Caco-2 (cell line): ENCODE measurements around the gene MAML1. TPM values are rescaled to one million over a fixed set of nuclear protein-coding genes. Genes with fewer than 3 reads are reported as not detected.
"Not testable (repeated sequence)": the region's sequence is repeated elsewhere in the genome, so short reads cannot be mapped to it uniquely, and the experiment has no call there.

ENCODE experiments used
- Bru-seq: library from RNA; stranded (reverse); fragments of 400-500 nt; gene quantifications from one replicate; lab custom pipeline; 2021; lab: Mats Ljungman, UMichigan
- BruChase-seq, 2 experiments: library from RNA; stranded (reverse); fragments of 400-500 nt; gene quantifications; one replicate each; lab custom pipeline; 2021; lab: Mats Ljungman, UMichigan
- BruUV-seq: library from RNA; stranded (reverse); fragments of 400-500 nt; replicated peaks from 2 replicates; lab custom pipeline; 2021; lab: Mats Ljungman, UMichigan
- CTCF ChIA-PET: fragments of 300-600 bp; sonication (Branson Sonifier 250); formaldehyde crosslinking; loops from one replicate; lab custom pipeline; 2022; ENCODE audit warnings: antibody characterized with exemption; lab: Charles Lee
- POLR2A ChIA-PET: fragments of 300-600 bp; sonication (Branson Sonifier 250); formaldehyde crosslinking; loops from one replicate; lab custom pipeline; 2022; ENCODE audit warnings: antibody characterized with exemption; lab: Charles Lee
- DNase-seq, 2 experiments: peaks; one replicate each; pipeline versions ENCODE4 v3.0.0 to v3.0.0-alpha.2; 2020 to 2022
- H3K27me3 ChIP-seq: replicated peaks from 2 replicates; pipeline ENCODE4 v1.6.0; 2011; ENCODE audit warnings: low read length; ENCODE audit not compliant: control insufficient read depth, insufficient read depth
- H3K36me3 ChIP-seq: 2 replicates; pipeline ENCODE4 v1.5.1; 2011; ENCODE audit warnings: low read length; ENCODE audit not compliant: control insufficient read depth, insufficient read depth
- H3K4me1 ChIP-seq: fragments of 250-450 bp; sonication (Bioruptor Pico); 2 replicates; pipeline ENCODE4 v1.5.1; 2020; ENCODE audit warnings: mild to moderate bottlenecking
- H3K4me3 ChIP-seq: 2 replicates; pipeline ENCODE4 v1.5.1; 2011; ENCODE audit warnings: low read depth, mild to moderate bottlenecking, control low read depth, low read length
- H3K9me3 ChIP-seq: fragments of 250-450 bp; sonication (Bioruptor Pico); 2 replicates; pipeline ENCODE4 v1.5.1; 2020; ENCODE audit warnings: mild to moderate bottlenecking, moderate library complexity
- H3K27ac Mint-ChIP-seq: one replicate; pipeline ENCODE4 v1.8.0; 2022; ENCODE audit warnings: mixed read lengths; ENCODE audit not compliant: unreplicated experiment
- H3K27me3 Mint-ChIP-seq: one replicate; pipeline ENCODE4 v1.8.0; 2022; ENCODE audit warnings: mixed read lengths; ENCODE audit not compliant: insufficient read depth, unreplicated experiment
- H3K36me3 Mint-ChIP-seq: one replicate; pipeline ENCODE4 v1.8.0; 2022; ENCODE audit warnings: mild to moderate bottlenecking, mixed read lengths; ENCODE audit not compliant: insufficient read depth, unreplicated experiment
- H3K4me1 Mint-ChIP-seq: one replicate; pipeline ENCODE4 v1.8.0; 2022; ENCODE audit warnings: low read depth, mixed read lengths; ENCODE audit not compliant: unreplicated experiment
- H3K4me3 Mint-ChIP-seq: one replicate; pipeline ENCODE4 v1.8.0; 2022; ENCODE audit warnings: mild to moderate bottlenecking, moderate library complexity, mixed read lengths; ENCODE audit not compliant: unreplicated experiment
- H3K9me3 Mint-ChIP-seq: one replicate; pipeline ENCODE4 v1.8.0; 2022; ENCODE audit warnings: mixed read lengths; ENCODE audit not compliant: unreplicated experiment
- intact Hi-C: fragments of 100-400 bp; cut with micrococcal nuclease; formaldehyde crosslinking; loops from one replicate; pipeline ENCODE4 v1.10.0; 2022; ENCODE audit not compliant: unreplicated experiment
- long read RNA-seq: library from polyadenylated mRNA; stranded (forward); transcript quantifications from one replicate; pipeline ENCODE4 v2.0.0, GENCODE V29; 2022
- total RNA-seq: library from RNA; stranded (reverse); gene quantifications from 2 replicates; pipeline ENCODE4 v1.2.3, GENCODE V29; 2022
- TF ChIP-seq, protein P1 (sequence below), 2 experiments: fragments of 200-600 bp in 1 of 2; IDR thresholded peaks; 1 replicate in 1 of 2; 2 replicates in 1 of 2; pipeline versions ENCODE4 v1.5.1 to v1.8.0; 2011 to 2022; ENCODE audit warnings: antibody characterized with exemption in 1 of 2, control low read depth in 1 of 2, inconsistent platforms in 1 of 2, low read depth in 1 of 2, low read length in 1 of 2, mild to moderate bottlenecking in 1 of 2, moderate library complexity in 1 of 2; ENCODE audit not compliant: insufficient read depth in 1 of 2, severe bottlenecking in 1 of 2, unreplicated experiment in 1 of 2

MAML1 gene, protein sequence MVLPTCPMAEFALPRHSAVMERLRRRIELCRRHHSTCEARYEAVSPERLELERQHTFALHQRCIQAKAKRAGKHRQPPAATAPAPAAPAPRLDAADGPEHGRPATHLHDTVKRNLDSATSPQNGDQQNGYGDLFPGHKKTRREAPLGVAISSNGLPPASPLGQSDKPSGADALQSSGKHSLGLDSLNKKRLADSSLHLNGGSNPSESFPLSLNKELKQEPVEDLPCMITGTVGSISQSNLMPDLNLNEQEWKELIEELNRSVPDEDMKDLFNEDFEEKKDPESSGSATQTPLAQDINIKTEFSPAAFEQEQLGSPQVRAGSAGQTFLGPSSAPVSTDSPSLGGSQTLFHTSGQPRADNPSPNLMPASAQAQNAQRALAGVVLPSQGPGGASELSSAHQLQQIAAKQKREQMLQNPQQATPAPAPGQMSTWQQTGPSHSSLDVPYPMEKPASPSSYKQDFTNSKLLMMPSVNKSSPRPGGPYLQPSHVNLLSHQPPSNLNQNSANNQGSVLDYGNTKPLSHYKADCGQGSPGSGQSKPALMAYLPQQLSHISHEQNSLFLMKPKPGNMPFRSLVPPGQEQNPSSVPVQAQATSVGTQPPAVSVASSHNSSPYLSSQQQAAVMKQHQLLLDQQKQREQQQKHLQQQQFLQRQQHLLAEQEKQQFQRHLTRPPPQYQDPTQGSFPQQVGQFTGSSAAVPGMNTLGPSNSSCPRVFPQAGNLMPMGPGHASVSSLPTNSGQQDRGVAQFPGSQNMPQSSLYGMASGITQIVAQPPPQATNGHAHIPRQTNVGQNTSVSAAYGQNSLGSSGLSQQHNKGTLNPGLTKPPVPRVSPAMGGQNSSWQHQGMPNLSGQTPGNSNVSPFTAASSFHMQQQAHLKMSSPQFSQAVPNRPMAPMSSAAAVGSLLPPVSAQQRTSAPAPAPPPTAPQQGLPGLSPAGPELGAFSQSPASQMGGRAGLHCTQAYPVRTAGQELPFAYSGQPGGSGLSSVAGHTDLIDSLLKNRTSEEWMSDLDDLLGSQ
- total RNA-seq (39.3 and 41.3 TPM in 2 replicates), Bru-seq, nascent RNA (percentile 78 among the genes with signal in this experiment), BruChase-seq, experiment 1, labeled RNA remaining after a 2-hour chase (percentile 85 among the genes with signal in this experiment), BruChase-seq, experiment 2, labeled RNA remaining after a 6-hour chase (percentile 79 among the genes with signal in this experiment)
- long read RNA-seq, full-length matches to known transcripts = 3 of 21 reads
- long read RNA-seq, partial matches to known transcripts = 1 of 21 reads
- long read RNA-seq, other reads (novel, unspliced or antisense) = 17 of 21 reads

DNA sequence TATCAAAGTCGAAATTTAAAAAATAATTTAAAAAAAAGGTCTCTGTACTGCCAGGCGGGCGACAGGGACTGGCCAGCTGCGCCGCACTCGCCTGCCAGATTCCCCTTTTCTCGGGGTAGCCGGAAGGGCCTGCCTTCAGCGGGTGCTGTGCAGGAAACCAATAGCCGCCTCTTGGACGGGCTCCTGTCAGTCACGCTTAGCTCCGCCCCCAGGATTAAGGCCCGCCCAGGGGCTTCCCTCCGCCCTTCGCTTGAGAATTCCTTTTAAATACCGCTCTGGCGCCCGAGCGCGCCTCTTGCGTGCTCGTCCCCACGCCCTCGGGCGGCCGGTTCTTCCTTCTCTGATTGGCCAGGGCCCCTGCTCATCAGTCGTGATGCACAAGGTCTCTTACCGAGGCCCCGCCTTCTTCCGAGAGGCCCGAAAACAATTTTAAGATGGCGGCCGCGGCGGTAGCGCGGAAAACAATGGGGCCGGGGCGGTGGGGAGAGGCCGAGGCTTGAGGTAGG, at the start of gene MAML1:
Gene MAML1, plus strand, starts transcription at position 411 of the 506 bp plus-strand sequence. CDS start 291 bp downstream, outside the sequence.
- ChIA-PET CTCF (interaction anchor here (0.6 to 1.6 kb wide), 4 partner anchors 47 to 109 kb away, joined by 3 to 5 read pairs (median 4); partner anchors contain the start of gene HNRNPH1), POLR2A (interaction anchor here (0.6 to 1.3 kb wide), 7 partner anchors 22 to 173 kb away, joined by 3 to 16 read pairs (median 5); partner anchors contain the start of gene HNRNPH1)
- intact Hi-C loops = loop anchor here (1.0 to 2.0 kb wide), 5 partner anchors 22 to 64 kb away; partner anchors contain the start of gene CANX
- no peaks in the 10 kb centered on the region for H3K9me3 ChIP-seq
- no peaks in the 10 kb centered on the region for H3K27me3 ChIP-seq
- Mint-ChIP-seq H3K9me3 (no peaks in the 10 kb centered on the region), H3K36me3 (peaks cover 50% of the 10 kb centered on the region), H3K4me3 (peak within 1 kb of the TSS; percentile 70), H3K4me1 (peaks cover 8% of the 10 kb centered on the region), H3K27ac (peak within 1 kb of the TSS; percentile 85), H3K27me3 (no peaks in the 10 kb centered on the region)
- BruUV-seq = no TSS peak
- TF ChIP-seq, protein P1, sequence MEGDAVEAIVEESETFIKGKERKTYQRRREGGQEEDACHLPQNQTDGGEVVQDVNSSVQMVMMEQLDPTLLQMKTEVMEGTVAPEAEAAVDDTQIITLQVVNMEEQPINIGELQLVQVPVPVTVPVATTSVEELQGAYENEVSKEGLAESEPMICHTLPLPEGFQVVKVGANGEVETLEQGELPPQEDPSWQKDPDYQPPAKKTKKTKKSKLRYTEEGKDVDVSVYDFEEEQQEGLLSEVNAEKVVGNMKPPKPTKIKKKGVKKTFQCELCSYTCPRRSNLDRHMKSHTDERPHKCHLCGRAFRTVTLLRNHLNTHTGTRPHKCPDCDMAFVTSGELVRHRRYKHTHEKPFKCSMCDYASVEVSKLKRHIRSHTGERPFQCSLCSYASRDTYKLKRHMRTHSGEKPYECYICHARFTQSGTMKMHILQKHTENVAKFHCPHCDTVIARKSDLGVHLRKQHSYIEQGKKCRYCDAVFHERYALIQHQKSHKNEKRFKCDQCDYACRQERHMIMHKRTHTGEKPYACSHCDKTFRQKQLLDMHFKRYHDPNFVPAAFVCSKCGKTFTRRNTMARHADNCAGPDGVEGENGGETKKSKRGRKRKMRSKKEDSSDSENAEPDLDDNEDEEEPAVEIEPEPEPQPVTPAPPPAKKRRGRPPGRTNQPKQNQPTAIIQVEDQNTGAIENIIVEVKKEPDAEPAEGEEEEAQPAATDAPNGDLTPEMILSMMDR (IDR thresholded peaks at IDR 0.05; ENCODE audit: insufficient read depth in 1 of 2, low read depth in 1 of 2, low read length in 1 of 2, severe bottlenecking in 1 of 2, unreplicated experiment in 1 of 2) = no peak
- H3K36me3 ChIP-seq = peaks cover 3% of the 10 kb centered on the region; the same call in 1 of the 2 replicates
- peaks cover 13% of the 10 kb centered on the region for H3K4me1 ChIP-seq
- H3K4me3 ChIP-seq = peak within 1 kb of the TSS; percentile 78
- peak; percentile 100 for DNase-seq

DNA sequence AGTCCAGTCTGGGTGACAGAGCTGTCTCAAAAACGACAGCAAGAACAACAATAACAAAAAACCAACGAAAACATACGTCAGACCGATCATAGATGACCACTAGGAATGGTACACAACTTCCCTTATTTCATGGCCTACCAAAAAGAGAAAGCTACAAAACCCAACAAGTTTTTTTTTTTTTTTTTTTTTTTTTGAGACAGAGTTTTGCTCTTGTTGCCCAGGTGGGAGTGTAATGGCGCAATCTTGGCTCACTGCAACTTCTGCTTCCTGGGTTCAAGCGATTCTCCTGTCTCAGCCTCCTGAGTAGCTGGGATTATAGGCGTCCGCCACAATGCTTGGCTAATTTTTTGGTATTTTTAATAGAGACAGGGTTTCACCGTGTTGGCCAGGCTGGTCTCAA, 43.4 kb upstream of the MAML1 start:
- H3K36me3 Mint-ChIP-seq, H3K36me3 ChIP-seq, H3K27me3 Mint-ChIP-seq, H3K4me1 ChIP-seq, H3K4me3 Mint-ChIP-seq, H3K4me1 Mint-ChIP-seq, H3K27ac Mint-ChIP-seq, DNase-seq, H3K9me3 ChIP-seq, CTCF ChIA-PET, H3K9me3 Mint-ChIP-seq, H3K27me3 ChIP-seq, intact Hi-C loops, BruUV-seq, H3K4me3 ChIP-seq: not testable (repeated sequence)
- POLR2A ChIA-PET = interaction anchor here (0.6 kb wide), 2 partner anchors 13 to 51 kb away, joined by 3 to 4 read pairs; no protein-coding TSS in a partner anchor

DNA sequence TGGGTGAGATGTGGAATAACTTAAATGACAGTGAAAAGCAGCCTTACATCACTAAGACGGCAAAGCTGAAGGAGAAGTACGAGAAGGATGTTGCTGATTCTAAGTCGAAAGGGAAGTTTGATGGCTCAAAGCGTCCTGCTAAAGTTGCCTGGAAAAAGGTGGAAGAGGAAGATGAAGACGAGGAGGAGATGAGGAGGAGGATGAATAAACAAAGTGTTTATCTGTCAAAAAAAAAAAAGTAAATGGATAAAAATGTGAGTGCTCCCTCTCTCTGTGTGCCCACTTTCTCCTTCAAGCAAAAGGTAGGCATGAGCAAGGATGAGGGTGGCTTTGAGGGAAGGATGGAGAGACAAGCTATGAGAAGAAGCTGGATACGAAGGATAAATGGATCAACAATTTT, 38.1 kb upstream of the MAML1 start:
- DNase-seq = no peak
- H3K4me1 Mint-ChIP-seq = no peaks in the 10 kb centered on the region
- Histone ChIP-seq H3K4me1 (peaks cover 8% of the 10 kb centered on the region), H3K27me3 (no peaks in the 10 kb centered on the region), H3K9me3 (no peaks in the 10 kb centered on the region), H3K36me3 (no peaks in the 10 kb centered on the region; the same call in 1 of the 2 replicates), H3K4me3 (no peak overlapping the region)
- H3K4me3 Mint-ChIP-seq = no peak overlapping the region
- TF ChIP-seq, protein P1 (IDR thresholded peaks at IDR 0.05; ENCODE audit: insufficient read depth in 1 of 2, low read depth in 1 of 2, low read length in 1 of 2, severe bottlenecking in 1 of 2, unreplicated experiment in 1 of 2) = no peak
- ChIA-PET CTCF (no interaction called here), POLR2A (interaction anchor here (1.5 kb wide), 1 partner anchor 71 kb away, joined by 4 read pairs; the partner anchor contains the start of gene HNRNPH1)
- intact Hi-C loops = no loop called here
- H3K9me3 Mint-ChIP-seq = no peaks in the 10 kb centered on the region
- no peaks in the 10 kb centered on the region for H3K27me3 Mint-ChIP-seq
- peaks cover 14% of the 10 kb centered on the region for H3K36me3 Mint-ChIP-seq
- no peak overlapping the region for H3K27ac Mint-ChIP-seq
- no TSS peak for BruUV-seq
